Ishikawa (cell line): ENCODE measurements around the gene TUBGCP3.

Source experiments
- CREB1 ChIP-seq: IDR thresholded peaks from 2 replicates; pipeline ENCODE4 v1.6.1; 2012; ENCODE audit warnings: low read depth
- EGR1 ChIP-seq: IDR thresholded peaks from 2 replicates; pipeline ENCODE4 v1.6.1; 2012
- EP300 ChIP-seq: IDR thresholded peaks from 2 replicates; pipeline ENCODE4 v1.6.1; 2012; ENCODE audit warnings: borderline replicate concordance
- FOXM1 ChIP-seq: IDR thresholded peaks from 2 replicates; pipeline ENCODE4 v1.6.1; 2012; ENCODE audit warnings: low read depth, borderline replicate concordance
- NFIC ChIP-seq: IDR thresholded peaks from 2 replicates; pipeline ENCODE4 v1.6.1; 2012
- REST ChIP-seq: IDR thresholded peaks from 2 replicates; pipeline ENCODE4 v1.6.1; 2012; ENCODE audit warnings: low read depth, mild to moderate bottlenecking
- TCF12 ChIP-seq: IDR thresholded peaks from 2 replicates; pipeline ENCODE4 v1.6.1; 2012; ENCODE audit warnings: low read depth
- TEAD4 ChIP-seq: IDR thresholded peaks from 2 replicates; pipeline ENCODE4 v1.6.1; 2012
- USF1 ChIP-seq: IDR thresholded peaks from 2 replicates; pipeline ENCODE4 v1.6.1; 2012
- YY1 ChIP-seq: IDR thresholded peaks from 2 replicates; pipeline ENCODE4 v1.6.1; 2012; ENCODE audit warnings: low read depth
- ZBTB7A ChIP-seq: IDR thresholded peaks from 2 replicates; pipeline ENCODE4 v1.6.1; 2012; ENCODE audit warnings: low read depth

TUBGCP3 gene

GRCh38 chr13:112438094-112438493, 149.9 kb downstream of the TUBGCP3 start:
- TF ChIP-seq FOXM1 (no peak), EGR1 (no peak), EP300 (no peak), ZBTB7A (no peak), TEAD4 (no peak), REST (no peak), CREB1 (no peak), NFIC (no peak), TCF12 (no peak), YY1 (no peak)

GRCh38 chr13:112435973-112436372, 152.0 kb downstream of the TUBGCP3 start:
- TF ChIP-seq REST (no peak), USF1 (0 out of 2 replicates have a peak, but pooled peaks have one; percentile 12)
